ENCODE measurements around the gene PIK3CB.
"Not testable (repeated sequence)": the region's sequence is repeated elsewhere in the genome, so short reads cannot be mapped to it uniquely, and the experiment has no call there.

The PIK3CB gene

GRCh38 chr3:138615462-138615861, 219.3 kb downstream of the PIK3CB start:
- no peak for ATAC-seq (replicated peaks)

GRCh38 chr3:138609898-138610266, 224.8 kb downstream of the PIK3CB start:
- H3K36me3 Mint-ChIP-seq (ENCODE audit: insufficient read depth): peaks cover 42% of the 10 kb centered on the region
- ATAC-seq (replicated peaks) (no peak), DNase-seq (no peak)
- peak overlapping the region; percentile 97 to 100 for H3K27ac Mint-ChIP-seq
- peaks cover 0 to 2% of the 10 kb centered on the region in 2 donors for H3K9me3 Mint-ChIP-seq
- H3K4me3 Mint-ChIP-seq: peak overlapping the region; percentile 76 to 94
- H3K27me3 Mint-ChIP-seq: peaks cover 0 to 5% of the 10 kb centered on the region in 2 donors
- peaks cover 10 to 11% of the 10 kb centered on the region in 2 donors for H3K4me1 Mint-ChIP-seq (ENCODE audit: low read depth in 2 of 2)

More at GRCh38 chr3:138615462-138615861, 219.3 kb downstream of the PIK3CB start:
- no peaks in the 10 kb centered on the region for H3K9me3 Mint-ChIP-seq
- H3K4me3 Mint-ChIP-seq: no peak overlapping the region
- peaks cover 12% of the 10 kb centered on the region for H3K36me3 Mint-ChIP-seq (ENCODE audit: insufficient read depth)
- peaks cover 0 to 5% of the 10 kb centered on the region in 2 donors for H3K4me1 Mint-ChIP-seq (ENCODE audit: low read depth in 2 of 2)
- H3K27me3 Mint-ChIP-seq: no peaks in the 10 kb centered on the region
- DNase-seq: no peak
- no peak overlapping the region for H3K27ac Mint-ChIP-seq

GRCh38 chr3:138608322-138609135, 226.2 kb downstream of the PIK3CB start, which contains the start of gene FAIM:
FAIM (plus strand) TSS chr3:138608771; CDS start chr3:138619727, 10,956 bp downstream.
- Mint-ChIP-seq H3K4me3 (peak within 1 kb of the TSS; percentile 76 to 94), H3K9me3 (peaks cover 0 to 2% of the 10 kb centered on the region in 2 donors), H3K27me3 (peaks cover 0 to 5% of the 10 kb centered on the region in 2 donors), H3K36me3 (ENCODE audit: insufficient read depth) (peaks cover 42% of the 10 kb centered on the region), H3K4me1 (ENCODE audit: low read depth in 2 of 2) (peaks cover 10 to 11% of the 10 kb centered on the region in 2 donors), H3K27ac (peak within 1 kb of the TSS; percentile 97 to 100)
- peak; percentile 77 for ATAC-seq (replicated peaks)
- peak; percentile 53 to 76 (median 61) for DNase-seq

GRCh38 chr3:138604106-138604595, 230.6 kb downstream of the PIK3CB start:
- H3K4me1 Mint-ChIP-seq (ENCODE audit: low read depth in 2 of 2); H3K9me3 Mint-ChIP-seq; H3K4me3 Mint-ChIP-seq; ATAC-seq (replicated peaks); DNase-seq; H3K27ac Mint-ChIP-seq; H3K27me3 Mint-ChIP-seq: not testable (repeated sequence)
- peaks cover 17% of the 10 kb centered on the region for H3K36me3 Mint-ChIP-seq (ENCODE audit: insufficient read depth)

Measured in effector memory CD8-positive, alpha-beta T cell (primary cell).